K562 (cell line): ENCODE data around the gene CDCP2. TPM values are rescaled to one million over a fixed set of nuclear protein-coding genes. Genes with fewer than 3 reads are reported as not detected.
A peak's percentile ranks its signal among the peaks of the same experiment; 100 is the strongest.

Source experiments
- ATAC-seq: fragments of 200-7000 bp; cut with Tn5 transposase; 3 replicates; pipeline ENCODE4 v1.9.1; 2020; ENCODE audit warnings: moderate library complexity
- BruUV-seq: library from RNA; stranded (reverse); fragments of 400-500 nt; replicated peaks from 2 replicates; lab custom pipeline; 2021; lab: Mats Ljungman, UMichigan
- CTCF ChIA-PET: fragments of 300-600 bp; formaldehyde crosslinking; extraction: SDS; loops from one replicate; lab custom pipeline; 2021; ENCODE audit warnings: low intra/inter-chr PET ratio; lab: Yijun Ruan, JAX
- POLR2A ChIA-PET: fragments of 300-600, 350-650 bp; sonication (Branson Sonifier 250); formaldehyde crosslinking; extraction: SDS; loops from one replicate; lab custom pipeline; 2021; ENCODE audit warnings: antibody characterized with exemption, inconsistent platforms; lab: Yijun Ruan, JAX
- DNase-seq, 4 experiments: peaks; one replicate each; pipeline versions ENCODE4 v3.0.0 to v3.0.0-alpha.2; 2011 to 2018; ENCODE audit warnings: low spot score in 3 of 4, mixed read lengths in 3 of 4; ENCODE audit errors: extremely low read depth in 1 of 4
- FAIRE-seq: peaks from 2 replicates; lab custom pipeline; 2011; peaks lifted over from hg19 to GRCh38; lab: Jason Lieb, UNC
- H2AFZ ChIP-seq: 2 replicates; pipeline ENCODE4 v1.6.0; 2011; ENCODE audit warnings: low read depth, low read length, control low read depth, inconsistent platforms
- H3K27ac ChIP-seq: fragments of 200-600 bp; 3 replicates; pipeline ENCODE4 v1.8.0; 2011; ENCODE audit warnings: low read depth, mild to moderate bottlenecking, control low read depth, inconsistent platforms, low read length, moderate library complexity, mixed read lengths; ENCODE audit errors: extremely low read depth
- H3K27me3 ChIP-seq, 2 experiments: fragments of 300-600 bp in 1 of 2; 2 replicates in 1 of 2; 3 replicates in 1 of 2; pipeline versions ENCODE4 v1.6.0 to v1.8.0; 2011; ENCODE audit warnings: inconsistent platforms in 2 of 2, low read length in 2 of 2, mild to moderate bottlenecking in 1 of 2, mixed read lengths in 1 of 2, moderate library complexity in 1 of 2; ENCODE audit not compliant: control insufficient read depth in 2 of 2, insufficient read depth in 2 of 2
- H3K36me3 ChIP-seq: fragments of 300-600 bp; 3 replicates; pipeline ENCODE4 v1.8.0; 2011; ENCODE audit warnings: mild to moderate bottlenecking, low read length, inconsistent platforms; ENCODE audit not compliant: control insufficient read depth, insufficient read depth
- H3K4me1 ChIP-seq, 2 experiments: fragments of 200-600 bp in 1 of 2; replicated peaks in 1 of 2; 2 replicates in 1 of 2; 3 replicates in 1 of 2; pipeline versions ENCODE4 v1.5.1 to v1.8.0; 2011; ENCODE audit warnings: inconsistent platforms in 2 of 2, low read length in 2 of 2, mild to moderate bottlenecking in 1 of 2, mixed read lengths in 1 of 2, moderate library complexity in 1 of 2; ENCODE audit not compliant: control insufficient read depth in 2 of 2, insufficient read depth in 2 of 2
- H3K4me2 ChIP-seq: 2 replicates; pipeline ENCODE4 v1.6.1; 2011; ENCODE audit warnings: low read length, control low read depth, inconsistent platforms, mixed read lengths; ENCODE audit not compliant: insufficient read depth
- H3K4me3 ChIP-seq: fragments of 200-600 bp; sonication (generic), shearing (Covaris generic); 2 replicates; pipeline ENCODE4 v1.5.1; 2016; ENCODE audit warnings: control low read depth, inconsistent platforms
- H3K79me2 ChIP-seq: fragments of 200-600 bp; 3 replicates; pipeline ENCODE4 v1.8.0; 2011; ENCODE audit warnings: low read length, inconsistent platforms; ENCODE audit not compliant: control insufficient read depth, insufficient read depth
- H3K9ac ChIP-seq, 2 experiments: 2 replicates each; pipeline versions ENCODE4 v1.6.0 to v1.6.1; 2011; ENCODE audit warnings: low read depth in 2 of 2, low read length in 2 of 2, control low read depth in 1 of 2, inconsistent platforms in 1 of 2, mild to moderate bottlenecking in 1 of 2, mixed read lengths in 1 of 2; ENCODE audit not compliant: insufficient read depth in 1 of 2
- H3K9me1 ChIP-seq: one replicate; pipeline ENCODE4 v1.6.0; 2011; ENCODE audit warnings: inconsistent platforms, mild to moderate bottlenecking, low read length, moderate library complexity; ENCODE audit not compliant: control insufficient read depth, insufficient read depth
- H3K9me3 ChIP-seq: replicated peaks from 2 replicates; pipeline ENCODE4 v1.5.1; 2011; ENCODE audit warnings: low read depth, low read length, inconsistent platforms; ENCODE audit not compliant: control insufficient read depth, insufficient read depth
- H4K20me1 ChIP-seq: replicated peaks from 2 replicates; pipeline ENCODE4 v1.6.1; 2011; ENCODE audit warnings: low read length, inconsistent platforms, mixed read lengths; ENCODE audit not compliant: control insufficient read depth, insufficient read depth
- ATF7 ChIP-seq: fragments of 450-650 bp; IDR thresholded peaks from 2 replicates; pipeline ENCODE4 v1.7.1; 2014; ENCODE audit warnings: mild to moderate bottlenecking, moderate library complexity
- C11orf30 ChIP-seq: fragments of 450-650 bp; IDR thresholded peaks from 2 replicates; pipeline ENCODE4 v1.6.1; 2016; ENCODE audit warnings: low read depth, mild to moderate bottlenecking
- DDX20 ChIP-seq: fragments of 450-650 bp; IDR thresholded peaks from 2 replicates; pipeline ENCODE4 v1.6.1; 2016; ENCODE audit warnings: missing genetic modification characterization, low read depth, mild to moderate bottlenecking, missing compliant biosample characterization, moderate library complexity
- FOXJ2 ChIP-seq: fragments of 200-800 bp; sonication (Bioruptor generic); IDR thresholded peaks from 2 replicates; pipeline ENCODE4 v1.6.1; 2016; ENCODE audit warnings: missing genetic modification characterization, missing compliant biosample characterization
- FOXJ3 ChIP-seq: sonication (generic); formaldehyde crosslinking; IDR thresholded peaks from 2 replicates; pipeline ENCODE4 v1.4.0; 2020; ENCODE audit warnings: mild to moderate bottlenecking, missing genetic modification reagents
- ZNF12 ChIP-seq: sonication (generic); formaldehyde crosslinking; IDR thresholded peaks from 2 replicates; pipeline ENCODE4 v1.4.0; 2020; ENCODE audit warnings: mild to moderate bottlenecking, missing genetic modification reagents
- ZNF347 ChIP-seq: fragments of 450-650 bp; formaldehyde crosslinking; IDR thresholded peaks from 2 replicates; pipeline ENCODE4 v1.4.0; 2020; ENCODE audit warnings: low read depth, mild to moderate bottlenecking, moderate library complexity
- ZNF41 ChIP-seq: fragments of 250-450 bp; sonication (Bioruptor Pico); conservative IDR thresholded peaks from 2 replicates; pipeline ENCODE4 v1.4.0; 2020; ENCODE audit warnings: mild to moderate bottlenecking
- WGBS: fragments of 100-300 bp; shearing (Covaris generic); methylation state at CpG from one replicate; pipeline ENCODE4 v1.1.6; 2016; ENCODE audit warnings: low coverage, mixed read lengths; ENCODE audit not compliant: insufficient coverage; ENCODE audit errors: missing lambda C conversion rate; 5-methylcytosine and 5-hydroxymethylcytosine counted together
- in situ Hi-C: fragments of 300-500 bp; cut with MboI; formaldehyde crosslinking; loops from 4 replicates; pipeline ENCODE4 v1.15.0; 2018; ENCODE audit warnings: inconsistent platforms, mixed read lengths
- intact Hi-C: fragments of 100-400 bp; cut with micrococcal nuclease; formaldehyde crosslinking; loops from 2 replicates; pipeline ENCODE4 v1.14.2; 2022
- polyA plus RNA-seq, 8 experiments: library from polyadenylated mRNA; depleted of rRNA in 4 of 8; stranded (reverse) in 5 of 8; unstranded in 3 of 8; fragments of >200 nt; fragmentation: Nextera tagmentation in 2 of 8; fragmentation: Illumina TruSeq in 1 of 8; extraction: Ambion mirVana in 2 of 8; extraction: Trizol in 1 of 8; gene quantifications; 2 replicates each; pipeline versions ENCODE4 v1.2.1 to v1.2.3, GENCODE V29; 2011 to 2014; ENCODE audit warnings: inconsistent platforms in 1 of 8, missing spikeins in 1 of 8
- total RNA-seq, 7 experiments: library from RNA; depleted of rRNA in 6 of 7; stranded (reverse); fragments of >200 nt in 6 of 7; fragmentation: Illumina TruSeq in 2 of 7; extraction: Trizol in 2 of 7; gene quantifications; 2 replicates each; pipeline versions ENCODE4 v1.2.1 to v1.2.3, GENCODE V29; 2011 to 2021; ENCODE audit warnings: low replicate concordance in 1 of 7
- TF ChIP-seq, protein P1 (sequence below): sonication (generic); formaldehyde crosslinking; IDR thresholded peaks from 2 replicates; pipeline ENCODE4 v1.4.0; 2020; ENCODE audit warnings: mild to moderate bottlenecking, missing genetic modification reagents
- TF ChIP-seq, protein P2 (sequence below): fragments of 250-450 bp; sonication (Bioruptor Pico); IDR thresholded peaks from 2 replicates; pipeline ENCODE4 v1.9.0; 2021; ENCODE audit warnings: mild to moderate bottlenecking, inconsistent platforms
- TF ChIP-seq, protein P3 (sequence below): fragments of 250-450 bp; sonication (Bioruptor Pico); IDR thresholded peaks from 2 replicates; pipeline ENCODE4 v1.8.0; 2022; ENCODE audit warnings: moderate library complexity, mild to moderate bottlenecking, inconsistent platforms

CDCP2 gene
- total and polyA plus RNA-seq, 9 of the 15 experiments (the other 6 are each of a cell fraction or from before 2014, with no cell fraction given), result not detected

DNA sequence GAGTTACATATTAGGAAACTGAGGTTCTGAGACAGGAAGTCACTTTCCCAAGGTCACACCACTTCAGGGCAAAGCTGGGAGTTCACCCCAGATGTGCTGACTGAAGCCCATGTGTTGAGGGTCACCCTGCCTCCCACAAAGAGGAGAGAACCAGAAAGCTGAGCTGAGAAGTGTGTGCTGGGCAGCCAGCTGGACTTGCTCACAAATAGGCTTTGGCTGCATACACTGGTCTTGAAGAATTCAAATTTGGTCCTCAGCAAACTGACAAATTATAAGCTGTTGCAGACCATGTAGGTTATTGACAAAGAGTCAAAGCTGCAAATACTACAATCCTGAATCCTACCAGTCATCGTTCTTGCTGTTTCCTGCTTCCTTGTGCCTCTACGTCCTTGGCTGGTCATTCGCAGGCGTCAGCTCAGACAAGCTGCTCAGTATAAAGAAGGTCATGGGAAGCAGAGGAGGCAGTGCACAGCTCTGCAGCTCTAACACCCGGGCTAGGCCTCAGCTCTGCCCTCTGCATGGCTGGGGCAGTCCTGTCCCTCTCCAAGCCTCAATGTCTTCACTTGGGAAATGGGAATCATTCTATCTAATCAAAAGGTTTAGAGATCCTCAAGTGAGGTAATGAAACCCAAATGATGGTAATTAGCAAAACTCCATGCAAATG, 40.0 kb downstream of the CDCP2 start:
- H3K27ac ChIP-seq, result no peak overlapping the region
- WGBS, result 23% methylated on average over 5 of the region's 5 CpGs
- ChIA-PET CTCF (interaction anchor here (0.6 kb wide), 1 partner anchor 550 kb away, joined by 3 read pairs; no protein-coding TSS in a partner anchor), POLR2A (interaction anchor here (0.6 to 1.8 kb wide), 3 partner anchors 9 to 288 kb away, joined by 3 to 5 read pairs (median 4); no protein-coding TSS in a partner anchor)
- no peak overlapping the region for H3K4me2 ChIP-seq
- H3K9ac ChIP-seq, result no peak overlapping the region
- no peaks in the 10 kb centered on the region for H3K79me2 ChIP-seq
- peak; percentile 9; the same call in 1 of the 3 replicates for ATAC-seq
- intact Hi-C loops, result no loop called here
- in situ Hi-C loops, result no loop called here
- BruUV-seq, result no TSS peak
- no peak overlapping the region for H3K4me3 ChIP-seq
- H3K9me3 ChIP-seq, result no peaks in the 10 kb centered on the region
- H3K4me1 ChIP-seq, result peaks cover 5 to 6% of the 10 kb centered on the region in 2 experiments; a peak in 3 of 5 replicates
- no peak overlapping the region for H2AFZ ChIP-seq
- no peaks in the 10 kb centered on the region for H3K36me3 ChIP-seq
- no peak for FAIRE-seq
- no peaks in the 10 kb centered on the region for H3K9me1 ChIP-seq
- H4K20me1 ChIP-seq, result no peaks in the 10 kb centered on the region
- DNase-seq, result no peak
- TF ChIP-seq DDX20 (tag), result no peak
- TF ChIP-seq, protein P1, sequence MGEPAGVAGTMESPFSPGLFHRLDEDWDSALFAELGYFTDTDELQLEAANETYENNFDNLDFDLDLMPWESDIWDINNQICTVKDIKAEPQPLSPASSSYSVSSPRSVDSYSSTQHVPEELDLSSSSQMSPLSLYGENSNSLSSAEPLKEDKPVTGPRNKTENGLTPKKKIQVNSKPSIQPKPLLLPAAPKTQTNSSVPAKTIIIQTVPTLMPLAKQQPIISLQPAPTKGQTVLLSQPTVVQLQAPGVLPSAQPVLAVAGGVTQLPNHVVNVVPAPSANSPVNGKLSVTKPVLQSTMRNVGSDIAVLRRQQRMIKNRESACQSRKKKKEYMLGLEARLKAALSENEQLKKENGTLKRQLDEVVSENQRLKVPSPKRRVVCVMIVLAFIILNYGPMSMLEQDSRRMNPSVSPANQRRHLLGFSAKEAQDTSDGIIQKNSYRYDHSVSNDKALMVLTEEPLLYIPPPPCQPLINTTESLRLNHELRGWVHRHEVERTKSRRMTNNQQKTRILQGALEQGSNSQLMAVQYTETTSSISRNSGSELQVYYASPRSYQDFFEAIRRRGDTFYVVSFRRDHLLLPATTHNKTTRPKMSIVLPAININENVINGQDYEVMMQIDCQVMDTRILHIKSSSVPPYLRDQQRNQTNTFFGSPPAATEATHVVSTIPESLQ, result no peak
- TF ChIP-seq, protein P2, sequence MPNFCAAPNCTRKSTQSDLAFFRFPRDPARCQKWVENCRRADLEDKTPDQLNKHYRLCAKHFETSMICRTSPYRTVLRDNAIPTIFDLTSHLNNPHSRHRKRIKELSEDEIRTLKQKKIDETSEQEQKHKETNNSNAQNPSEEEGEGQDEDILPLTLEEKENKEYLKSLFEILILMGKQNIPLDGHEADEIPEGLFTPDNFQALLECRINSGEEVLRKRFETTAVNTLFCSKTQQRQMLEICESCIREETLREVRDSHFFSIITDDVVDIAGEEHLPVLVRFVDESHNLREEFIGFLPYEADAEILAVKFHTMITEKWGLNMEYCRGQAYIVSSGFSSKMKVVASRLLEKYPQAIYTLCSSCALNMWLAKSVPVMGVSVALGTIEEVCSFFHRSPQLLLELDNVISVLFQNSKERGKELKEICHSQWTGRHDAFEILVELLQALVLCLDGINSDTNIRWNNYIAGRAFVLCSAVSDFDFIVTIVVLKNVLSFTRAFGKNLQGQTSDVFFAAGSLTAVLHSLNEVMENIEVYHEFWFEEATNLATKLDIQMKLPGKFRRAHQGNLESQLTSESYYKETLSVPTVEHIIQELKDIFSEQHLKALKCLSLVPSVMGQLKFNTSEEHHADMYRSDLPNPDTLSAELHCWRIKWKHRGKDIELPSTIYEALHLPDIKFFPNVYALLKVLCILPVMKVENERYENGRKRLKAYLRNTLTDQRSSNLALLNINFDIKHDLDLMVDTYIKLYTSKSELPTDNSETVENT (CRISPR knock-in tag), result no peak
- no peak for TF ChIP-seq ATF7
- no peak for TF ChIP-seq FOXJ3 (CRISPR knock-in tag)
- no peak for TF ChIP-seq ZNF347 (CRISPR knock-in tag)
- no peak for TF ChIP-seq ZNF12
- no peak for TF ChIP-seq C11orf30
- TF ChIP-seq ZNF41 (CRISPR knock-in tag), result no peak
- TF ChIP-seq, protein P3, sequence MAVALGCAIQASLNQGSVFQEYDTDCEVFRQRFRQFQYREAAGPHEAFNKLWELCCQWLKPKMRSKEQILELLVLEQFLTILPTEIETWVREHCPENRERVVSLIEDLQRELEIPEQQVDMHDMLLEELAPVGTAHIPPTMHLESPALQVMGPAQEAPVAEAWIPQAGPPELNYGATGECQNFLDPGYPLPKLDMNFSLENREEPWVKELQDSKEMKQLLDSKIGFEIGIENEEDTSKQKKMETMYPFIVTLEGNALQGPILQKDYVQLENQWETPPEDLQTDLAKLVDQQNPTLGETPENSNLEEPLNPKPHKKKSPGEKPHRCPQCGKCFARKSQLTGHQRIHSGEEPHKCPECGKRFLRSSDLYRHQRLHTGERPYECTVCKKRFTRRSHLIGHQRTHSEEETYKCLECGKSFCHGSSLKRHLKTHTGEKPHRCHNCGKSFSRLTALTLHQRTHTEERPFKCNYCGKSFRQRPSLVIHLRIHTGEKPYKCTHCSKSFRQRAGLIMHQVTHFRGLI (CRISPR knock-in tag), result no peak
- no peak for TF ChIP-seq FOXJ2 (tag)
- 0 out of 5 replicates have a peak, but pooled peaks cover 0 to 5% of the 10 kb centered on the region in 2 experiments for H3K27me3 ChIP-seq
